Central memory CD8-positive, alpha-beta T cell (primary cell): ENCODE measurements around the gene BTBD7.

ENCODE experiments used
- ATAC-seq: fragments of 150-1000 bp; cut with Tn5 transposase; replicated peaks from 2 replicates; pipeline ENCODE4 v1.10.0; 2022; ENCODE audit warnings: mild to moderate bottlenecking, moderate FRiP score, moderate number of reproducible peaks; ENCODE audit not compliant: poor library complexity, severe bottlenecking; ENCODE audit errors: extremely low read depth
- DNase-seq, 2 donors: peaks; one replicate each; pipeline ENCODE4 v3.0.0; 2021; ENCODE audit warnings: low spot score in 2 of 2
- H3K27ac Mint-ChIP-seq: one replicate; pipeline ENCODE4 v1.8.0; 2022; ENCODE audit warnings: low read depth, mild to moderate bottlenecking, moderate library complexity, mixed read lengths
- H3K27me3 Mint-ChIP-seq: one replicate; pipeline ENCODE4 v1.8.0; 2022; ENCODE audit warnings: mixed read lengths
- H3K36me3 Mint-ChIP-seq: one replicate; pipeline ENCODE4 v1.8.0; 2022; ENCODE audit warnings: mild to moderate bottlenecking, moderate library complexity, mixed read lengths; ENCODE audit not compliant: insufficient read depth
- H3K4me1 Mint-ChIP-seq: one replicate; pipeline ENCODE4 v1.8.0; 2022; ENCODE audit warnings: mixed read lengths
- H3K4me3 Mint-ChIP-seq: one replicate; pipeline ENCODE4 v1.8.0; 2022; ENCODE audit warnings: mild to moderate bottlenecking, moderate library complexity, mixed read lengths
- H3K9me3 Mint-ChIP-seq: one replicate; pipeline ENCODE4 v1.8.0; 2022; ENCODE audit warnings: mixed read lengths

BTBD7 gene

GRCh38 chr14:93320489-93320888 lies 12.3 kb downstream of the BTBD7 start:
- no peak for DNase-seq
- Mint-ChIP-seq H3K36me3 (peaks cover 2% of the 10 kb centered on the region), H3K9me3 (no peaks in the 10 kb centered on the region), H3K27ac (no peak overlapping the region), H3K4me3 (no peak overlapping the region), H3K27me3 (no peaks in the 10 kb centered on the region), H3K4me1 (peaks cover 48% of the 10 kb centered on the region)
- ATAC-seq: no peak

DNA sequence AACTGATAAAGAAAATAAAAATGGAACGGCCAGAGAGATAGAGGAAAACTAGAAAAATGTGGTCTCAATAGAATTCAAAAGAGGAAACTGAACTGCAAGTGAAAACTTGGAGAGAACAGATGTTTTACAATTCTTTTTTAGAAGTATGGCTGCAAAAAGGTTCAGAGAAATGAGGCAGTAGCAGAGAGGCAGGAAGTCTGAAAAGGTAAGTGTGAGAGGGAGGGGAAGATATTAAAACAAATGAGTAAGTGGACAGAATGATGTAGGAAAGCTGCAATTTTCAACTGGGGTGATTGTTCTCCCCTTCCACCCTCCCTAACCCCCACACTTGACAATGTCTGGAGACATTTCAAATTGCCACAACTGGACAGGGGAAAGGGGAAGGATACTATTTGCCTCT lies 12.9 kb downstream of the BTBD7 start:
- H3K9me3 Mint-ChIP-seq: no peaks in the 10 kb centered on the region
- peaks cover 47% of the 10 kb centered on the region for H3K4me1 Mint-ChIP-seq
- no peak for ATAC-seq
- H3K4me3 Mint-ChIP-seq: no peak overlapping the region
- H3K36me3 Mint-ChIP-seq: peaks cover 2% of the 10 kb centered on the region
- DNase-seq: no peak
- H3K27me3 Mint-ChIP-seq: no peaks in the 10 kb centered on the region
- peak overlapping the region; percentile 36 for H3K27ac Mint-ChIP-seq

- no peaks in the 10 kb centered on the region for H3K27me3 Mint-ChIP-seq
Observed at GRCh38 chr14:93319494-93319893, 13.3 kb downstream of the BTBD7 start.

DNA sequence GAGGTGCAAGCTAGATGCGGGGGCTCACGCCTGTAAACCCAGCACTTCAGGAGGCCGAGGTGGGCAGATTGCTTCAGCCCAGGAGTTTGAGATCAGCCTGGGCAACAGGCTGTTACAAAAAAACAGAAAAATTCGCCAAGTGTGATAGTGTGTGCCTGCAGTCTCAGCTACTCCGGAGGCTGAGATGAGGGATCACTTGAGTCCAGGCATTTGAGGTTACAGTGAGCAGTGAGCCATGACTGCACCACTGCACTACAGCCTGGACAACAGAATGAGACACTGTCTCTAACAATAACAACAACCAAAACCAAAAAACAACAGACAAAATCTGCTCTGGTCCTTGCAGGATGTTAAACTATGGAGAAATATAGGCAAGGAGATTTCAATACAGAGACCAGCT lies 13.9 kb downstream of the BTBD7 start:
- Mint-ChIP-seq H3K4me3 (no peak overlapping the region), H3K27me3 (no peaks in the 10 kb centered on the region), H3K4me1 (peaks cover 38% of the 10 kb centered on the region), H3K27ac (peak overlapping the region; percentile 36), H3K9me3 (no peaks in the 10 kb centered on the region), H3K36me3 (no peaks in the 10 kb centered on the region)
- ATAC-seq (no peak), DNase-seq (no peak)

More at GRCh38 chr14:93319494-93319893, 13.3 kb downstream of the BTBD7 start:
- H3K4me1 Mint-ChIP-seq: peaks cover 42% of the 10 kb centered on the region
- DNase-seq: no peak
- peaks cover under 1% of the 10 kb centered on the region for H3K36me3 Mint-ChIP-seq
- ATAC-seq: no peak
- no peaks in the 10 kb centered on the region for H3K9me3 Mint-ChIP-seq
- peak overlapping the region; percentile 36 for H3K27ac Mint-ChIP-seq
- H3K4me3 Mint-ChIP-seq: no peak overlapping the region

DNA sequence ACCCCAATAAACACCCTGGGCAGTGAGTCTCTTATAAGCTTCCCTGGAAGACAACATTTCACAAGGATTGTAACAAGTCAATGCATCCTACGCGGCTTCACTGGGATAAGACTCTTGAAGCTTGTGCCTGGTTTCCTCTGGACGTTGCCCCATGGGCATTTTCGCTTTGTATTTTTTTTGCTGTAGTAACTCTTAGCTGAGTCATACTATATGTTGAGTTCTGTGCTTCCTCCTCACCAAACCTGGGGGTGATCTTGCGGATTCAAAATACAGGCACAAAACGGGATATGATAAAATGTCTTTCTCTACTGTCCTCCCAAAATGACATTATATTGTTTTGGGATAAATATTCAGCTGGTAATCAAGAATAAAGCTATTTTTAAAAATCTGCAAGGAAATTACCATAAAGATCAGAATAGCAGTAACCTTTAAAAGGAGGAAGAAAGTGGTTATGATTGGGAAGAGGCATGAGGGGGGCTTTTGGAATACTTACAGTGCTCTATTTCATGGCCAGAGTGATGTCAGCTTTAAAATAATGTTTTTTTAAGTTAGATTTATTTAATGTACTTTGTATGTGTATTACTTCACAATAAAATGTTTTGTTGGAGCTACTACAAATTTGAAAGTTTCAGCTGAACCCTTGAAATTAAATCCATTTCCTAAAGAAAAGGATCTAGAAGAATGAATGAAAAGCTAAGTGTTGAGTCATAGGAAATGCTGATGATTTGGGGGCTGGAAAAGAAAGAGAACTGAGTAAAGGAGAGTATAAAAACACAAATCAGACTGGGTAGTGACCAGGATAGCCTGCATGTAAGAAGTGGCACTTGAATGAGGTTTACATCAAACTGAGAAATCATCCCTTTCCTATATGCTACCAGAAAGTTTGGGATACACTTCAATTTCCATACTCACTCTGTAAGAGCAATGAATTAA lies 14.7 kb downstream of the BTBD7 start:
- DNase-seq (no peak), ATAC-seq (no peak)
- Mint-ChIP-seq H3K4me3 (no peak overlapping the region), H3K27me3 (no peaks in the 10 kb centered on the region), H3K27ac (no peak overlapping the region), H3K36me3 (no peaks in the 10 kb centered on the region), H3K9me3 (no peaks in the 10 kb centered on the region), H3K4me1 (peaks cover 30% of the 10 kb centered on the region)

GRCh38 chr14:93317210-93317874 lies 15.5 kb downstream of the BTBD7 start:
- H3K27ac Mint-ChIP-seq: no peak overlapping the region
- no peaks in the 10 kb centered on the region for H3K27me3 Mint-ChIP-seq
- ATAC-seq: no peak
- H3K4me1 Mint-ChIP-seq: peaks cover 36% of the 10 kb centered on the region
- no peaks in the 10 kb centered on the region for H3K9me3 Mint-ChIP-seq
- no peaks in the 10 kb centered on the region for H3K36me3 Mint-ChIP-seq
- H3K4me3 Mint-ChIP-seq: no peak overlapping the region
- DNase-seq: no peak

GRCh38 chr14:93316716-93317115 lies 16.1 kb downstream of the BTBD7 start:
- no peak overlapping the region for H3K27ac Mint-ChIP-seq
- peaks cover 42% of the 10 kb centered on the region for H3K4me1 Mint-ChIP-seq
- ATAC-seq (no peak), DNase-seq (no peak)
- H3K27me3 Mint-ChIP-seq: no peaks in the 10 kb centered on the region
- H3K4me3 Mint-ChIP-seq: no peak overlapping the region
- H3K36me3 Mint-ChIP-seq: no peaks in the 10 kb centered on the region
- H3K9me3 Mint-ChIP-seq: no peaks in the 10 kb centered on the region

DNA sequence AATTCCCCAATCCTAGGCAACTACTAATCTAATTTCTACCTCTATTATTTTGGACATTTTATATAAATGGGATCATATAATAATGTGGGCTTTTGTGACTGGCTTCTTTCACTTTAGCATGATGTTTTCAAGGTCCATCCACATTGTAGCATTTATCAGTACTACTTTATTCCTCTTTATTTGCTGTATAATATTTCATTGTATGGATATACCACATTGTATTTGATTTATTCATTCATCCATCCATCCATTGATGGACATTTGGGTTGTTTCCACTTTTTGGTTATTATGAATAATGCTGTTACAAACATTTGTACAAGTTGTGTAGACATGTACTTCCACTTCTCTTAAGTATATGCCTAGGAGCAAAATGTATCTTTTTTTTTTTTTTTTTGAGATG lies 17.3 kb downstream of the BTBD7 start:
- no peaks in the 10 kb centered on the region for H3K27me3 Mint-ChIP-seq
- no peak overlapping the region for H3K27ac Mint-ChIP-seq
- peaks cover 42% of the 10 kb centered on the region for H3K4me1 Mint-ChIP-seq
- no peaks in the 10 kb centered on the region for H3K9me3 Mint-ChIP-seq
- DNase-seq: no peak
- no peak for ATAC-seq
- no peak overlapping the region for H3K4me3 Mint-ChIP-seq
- no peaks in the 10 kb centered on the region for H3K36me3 Mint-ChIP-seq

DNA sequence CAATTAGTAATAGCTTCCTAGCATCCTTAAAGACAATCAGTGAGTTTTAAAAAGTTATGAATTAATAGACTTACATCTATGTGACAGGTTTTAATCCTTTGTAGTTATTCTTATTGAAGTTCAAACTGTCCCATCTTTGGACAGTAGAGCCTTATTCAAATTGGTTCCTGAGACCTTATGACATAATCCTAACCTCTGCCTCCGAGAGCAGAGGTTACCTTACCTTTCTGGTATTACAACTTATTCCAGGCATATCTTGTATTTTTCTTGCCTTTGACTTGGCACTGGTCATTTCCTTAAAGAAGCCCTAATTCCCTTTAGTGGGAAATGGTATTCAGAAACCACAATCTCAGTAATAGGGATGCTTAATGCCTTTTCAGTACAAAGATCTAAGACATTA lies 21.8 kb downstream of the BTBD7 start:
- Mint-ChIP-seq H3K4me3 (no peak overlapping the region), H3K9me3 (no peaks in the 10 kb centered on the region), H3K4me1 (peaks cover 33% of the 10 kb centered on the region), H3K27ac (no peak overlapping the region), H3K36me3 (no peaks in the 10 kb centered on the region), H3K27me3 (no peaks in the 10 kb centered on the region)
- DNase-seq: no peak
- no peak for ATAC-seq

DNA sequence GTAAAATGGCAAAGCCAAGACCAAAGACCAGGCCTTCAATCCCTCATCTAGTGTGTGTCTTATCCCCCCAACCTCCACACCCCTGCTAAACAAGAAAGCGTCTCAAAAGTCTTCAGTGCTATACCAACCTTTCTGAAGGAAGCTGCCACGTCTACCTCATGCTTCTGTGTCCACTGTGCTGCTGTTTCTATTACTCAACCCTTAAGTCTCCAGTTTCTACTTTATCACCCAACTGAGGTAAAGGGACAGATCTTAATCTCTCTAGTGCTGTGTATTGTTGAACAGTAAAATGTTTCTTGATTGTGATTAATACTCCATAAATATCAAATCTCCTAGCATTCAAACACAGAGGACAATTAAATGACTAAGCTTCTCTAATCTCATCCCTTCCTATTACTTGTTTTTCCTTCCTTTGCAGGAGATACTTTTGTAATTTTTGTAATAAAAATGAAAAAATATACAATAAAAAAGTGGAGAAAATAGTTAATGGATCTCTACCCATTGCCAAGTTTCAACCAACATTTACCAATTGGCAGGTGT lies 23.3 kb downstream of the BTBD7 start:
- no peak for ATAC-seq
- H3K36me3 Mint-ChIP-seq: no peaks in the 10 kb centered on the region
- H3K27ac Mint-ChIP-seq: no peak overlapping the region
- no peaks in the 10 kb centered on the region for H3K27me3 Mint-ChIP-seq
- no peak overlapping the region for H3K4me3 Mint-ChIP-seq
- peaks cover 41% of the 10 kb centered on the region for H3K4me1 Mint-ChIP-seq
- no peaks in the 10 kb centered on the region for H3K9me3 Mint-ChIP-seq
- no peak for DNase-seq

DNA sequence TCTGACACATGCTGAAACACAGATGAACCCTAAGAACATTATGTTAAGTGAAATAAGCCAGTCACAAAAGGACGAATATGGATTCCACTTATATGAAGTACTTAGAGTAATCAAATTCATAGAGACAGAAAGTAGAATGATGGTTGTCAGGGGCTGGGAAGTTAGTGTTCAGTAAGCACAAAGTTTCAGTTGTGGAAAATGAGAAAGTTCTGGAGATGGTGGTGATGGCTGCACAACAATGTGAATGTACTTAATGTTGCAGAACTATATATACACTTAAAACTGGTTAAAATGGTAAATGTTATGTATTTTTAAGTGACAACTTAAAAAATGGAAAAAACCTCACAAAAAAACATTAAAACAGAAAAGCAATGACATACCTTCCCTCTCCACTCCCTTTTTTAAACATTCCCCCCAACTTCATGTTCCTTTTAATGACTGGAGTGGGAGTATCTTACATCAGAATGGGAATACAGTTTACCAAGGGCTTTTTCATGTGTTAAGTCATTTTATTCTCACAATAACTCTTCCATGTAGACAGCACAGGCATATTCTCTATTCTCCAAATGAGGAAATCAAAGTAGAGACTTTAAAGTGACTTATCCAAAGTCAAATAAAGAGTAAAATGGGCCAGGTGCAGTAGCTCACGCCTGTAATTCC lies 24.0 kb downstream of the BTBD7 start:
- Mint-ChIP-seq H3K4me1 (peaks cover 43% of the 10 kb centered on the region), H3K9me3 (no peaks in the 10 kb centered on the region), H3K27ac (no peak overlapping the region), H3K4me3 (no peak overlapping the region), H3K36me3 (no peaks in the 10 kb centered on the region), H3K27me3 (no peaks in the 10 kb centered on the region)
- ATAC-seq: no peak
- DNase-seq: no peak

DNA sequence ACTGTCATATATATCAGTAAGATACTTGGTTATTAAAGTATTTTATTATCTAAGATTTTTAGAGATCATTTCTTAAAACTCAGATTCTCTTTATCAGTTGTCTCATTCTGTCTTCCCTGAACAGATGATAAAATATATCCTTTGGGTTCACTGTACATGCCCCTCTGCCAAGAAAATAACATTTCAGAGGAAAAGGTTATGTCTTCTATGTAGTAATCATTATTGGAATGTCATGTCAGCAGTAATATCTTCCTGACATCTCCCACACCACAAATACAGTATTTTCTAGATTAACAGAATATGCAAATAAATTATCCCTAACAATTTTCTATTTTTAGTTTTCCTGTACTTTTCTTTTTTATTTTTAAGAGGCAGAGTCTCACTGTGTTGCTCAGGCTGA lies 26.0 kb downstream of the BTBD7 start:
- peaks cover 42% of the 10 kb centered on the region for H3K4me1 Mint-ChIP-seq
- no peak overlapping the region for H3K27ac Mint-ChIP-seq
- no peaks in the 10 kb centered on the region for H3K9me3 Mint-ChIP-seq
- H3K36me3 Mint-ChIP-seq: no peaks in the 10 kb centered on the region
- no peak overlapping the region for H3K4me3 Mint-ChIP-seq
- no peak for DNase-seq
- no peak for ATAC-seq
- H3K27me3 Mint-ChIP-seq: no peaks in the 10 kb centered on the region
